ENCODE results near the gene PNPT1. TPM values are rescaled to one million over a fixed set of nuclear protein-coding genes. Genes with fewer than 3 reads are reported as not detected.

PNPT1 gene
- total and polyA plus RNA-seq, 2 of the 4 experiments (the other 2 are of a cell fraction) = 11.2 to 14.3 TPM

DNA sequence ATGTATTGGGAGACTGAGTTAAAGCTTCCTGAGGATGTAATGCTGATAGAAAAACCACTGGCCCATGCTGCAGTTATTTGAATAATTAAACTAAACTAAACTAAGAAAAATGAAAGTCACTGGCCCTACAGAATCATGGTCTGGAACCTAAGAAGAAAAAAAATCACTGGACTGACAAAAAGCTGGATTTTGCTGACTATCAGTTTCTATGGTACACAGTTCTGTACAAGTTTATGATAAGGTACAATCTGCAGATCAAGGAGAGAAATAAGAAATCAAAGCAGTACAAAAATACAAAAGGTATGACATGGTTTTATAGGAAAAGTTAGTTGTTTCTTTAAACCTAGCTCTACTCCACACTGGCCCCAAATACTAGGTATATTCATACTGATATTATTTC, 91.8 kb downstream of the PNPT1 start:
- no peak overlapping the region for H3K23ac ChIP-seq (ENCODE audit: low read depth, low read length)
- H3K4me2 ChIP-seq (ENCODE audit: low read depth, low read length) = no peak overlapping the region
- H3K27me3 ChIP-seq (ENCODE audit: control insufficient read depth, insufficient read depth, low read length) = no peaks in the 10 kb centered on the region
- H3K9me3 ChIP-seq (ENCODE audit: control insufficient read depth, insufficient read depth, low read length) = no peaks in the 10 kb centered on the region
- peaks cover 11% of the 10 kb centered on the region for H3K9me1 ChIP-seq (ENCODE audit: insufficient read depth, low read length)
- H4K5ac ChIP-seq (ENCODE audit: low read depth, low read length) = no peak overlapping the region
- no peak overlapping the region for H3K18ac ChIP-seq (ENCODE audit: low read depth, low read length)
- H3K79me1 ChIP-seq (ENCODE audit: low read depth in 1 of 2, low read length in 2 of 2) = peaks cover 28 to 52% of the 10 kb centered on the region in 2 experiments
- H3K56ac ChIP-seq (ENCODE audit: extremely low read depth, insufficient read depth, low read length) = no peak overlapping the region
- no peak overlapping the region for H2AK5ac ChIP-seq (ENCODE audit: low read depth, low read length)
- H2AFZ ChIP-seq (replicated peaks; ENCODE audit: low read length, poor library complexity) = no peak overlapping the region
- H2BK20ac ChIP-seq (ENCODE audit: low read depth, low read length) = no peak overlapping the region
- H2BK120ac ChIP-seq (ENCODE audit: low read depth, low read length) = no peak overlapping the region
- ChIA-PET POLR2A (ENCODE audit: unreplicated experiment) (no interaction called here), CTCF (no interaction called here)
- ATAC-seq (ENCODE audit: low read depth) = no peak
- no peak overlapping the region for H3K4me3 ChIP-seq (ENCODE audit: insufficient read depth, low read depth, low read length)
- no peak for TF ChIP-seq CHD1 (IDR thresholded peaks at IDR 0.05; ENCODE audit: low read depth, low read length)
- no peak for TF ChIP-seq MAZ (IDR thresholded peaks at IDR 0.05; ENCODE audit: borderline replicate concordance, low read depth, low read length)
- TF ChIP-seq MAFK (IDR thresholded peaks at IDR 0.05; ENCODE audit: low read depth, low read length) = peak; percentile 63
- H2BK15ac ChIP-seq (ENCODE audit: low read depth, low read length) = no peak overlapping the region
- H3K9ac ChIP-seq (ENCODE audit: low read depth, low read length) = no peak overlapping the region
- dilution Hi-C loops (cut with HindIII; ENCODE audit: low sequenced_read_pairs, unreplicated experiment) = no loop called here
- peaks cover 11% of the 10 kb centered on the region for H3K4me1 ChIP-seq (ENCODE audit: control insufficient read depth, insufficient read depth, low read length)
- H4K91ac ChIP-seq (ENCODE audit: insufficient read depth, low read depth, low read length) = no peak overlapping the region
- DNase-seq = no peak
- no peak overlapping the region for H3K14ac ChIP-seq (replicated peaks; ENCODE audit: low read depth, low read length)
- H4K20me1 ChIP-seq (ENCODE audit: insufficient read depth, low read length) = peaks cover 15% of the 10 kb centered on the region
- H3K36me3 ChIP-seq (ENCODE audit: control insufficient read depth, insufficient read depth, low read length) = peaks cover 22% of the 10 kb centered on the region
- H2BK5ac ChIP-seq (ENCODE audit: low read depth, low read length, poor library complexity, severe bottlenecking) = no peak overlapping the region
- no peak overlapping the region for H4K8ac ChIP-seq (ENCODE audit: low read depth in 2 of 2, low read length in 2 of 2)
- intact Hi-C loops (cut with micrococcal nuclease) = no loop called here
- in situ Hi-C loops (cut with MboI; ENCODE audit: low sequenced_read_pairs) = no loop called here
- no peak overlapping the region for H2AK9ac ChIP-seq (replicated peaks; ENCODE audit: low read depth, low read length, poor library complexity)
- H3K27ac ChIP-seq (ENCODE audit: insufficient read depth, low read length) = no peak overlapping the region
- no peak overlapping the region for H3K4ac ChIP-seq (ENCODE audit: low read depth, low read length)
- no TSS peak for BruUV-seq (replicated peaks)

Data from IMR-90 (cell line).